ENCODE data around the gene SUFU. TPM values are rescaled to one million over a fixed set of nuclear protein-coding genes. Genes with fewer than 3 reads are reported as not detected.
"Not testable (repeated sequence)": the region's sequence is repeated elsewhere in the genome, so short reads cannot be mapped to it uniquely, and the experiment has no call there.

Gene SUFU
- total RNA-seq, 4 donors from 2014 or later = 6.5 to 11.0 (median 9.2) TPM

DNA sequence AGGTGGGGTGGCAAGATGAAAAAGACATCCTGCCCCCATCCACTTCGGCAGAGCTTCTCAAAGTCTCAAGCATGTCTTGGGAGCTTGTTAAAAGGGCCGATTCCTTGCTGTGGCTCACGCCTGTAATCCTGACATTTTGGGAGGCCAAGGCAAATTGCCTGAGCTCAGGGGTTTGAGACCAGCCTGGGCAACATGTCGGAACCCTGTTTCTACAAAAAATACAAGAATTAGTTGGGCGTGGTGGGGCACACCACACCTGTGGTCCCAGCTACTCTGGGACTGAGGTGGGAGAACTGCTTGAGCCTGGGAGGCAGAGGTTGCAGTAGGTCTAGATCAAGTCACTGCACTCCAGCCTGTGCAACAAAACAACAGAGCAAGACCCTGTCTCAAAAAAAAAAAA is 155.0 kb downstream of the SUFU start:
- Histone ChIP-seq H3K4me3 (no peak overlapping the region), H3K27me3 (no peaks in the 10 kb centered on the region), H3K27ac (peak overlapping the region; percentile 43 to 76 (median 61)), H3K36me3 (peaks cover 0 to 44% (median 0%) of the 10 kb centered on the region in 3 donors), H3K4me1 (peaks cover 9 to 54% (median 19%) of the 10 kb centered on the region in 4 donors), H3K9me3 (no peaks in the 10 kb centered on the region)
- TF ChIP-seq, protein P1, sequence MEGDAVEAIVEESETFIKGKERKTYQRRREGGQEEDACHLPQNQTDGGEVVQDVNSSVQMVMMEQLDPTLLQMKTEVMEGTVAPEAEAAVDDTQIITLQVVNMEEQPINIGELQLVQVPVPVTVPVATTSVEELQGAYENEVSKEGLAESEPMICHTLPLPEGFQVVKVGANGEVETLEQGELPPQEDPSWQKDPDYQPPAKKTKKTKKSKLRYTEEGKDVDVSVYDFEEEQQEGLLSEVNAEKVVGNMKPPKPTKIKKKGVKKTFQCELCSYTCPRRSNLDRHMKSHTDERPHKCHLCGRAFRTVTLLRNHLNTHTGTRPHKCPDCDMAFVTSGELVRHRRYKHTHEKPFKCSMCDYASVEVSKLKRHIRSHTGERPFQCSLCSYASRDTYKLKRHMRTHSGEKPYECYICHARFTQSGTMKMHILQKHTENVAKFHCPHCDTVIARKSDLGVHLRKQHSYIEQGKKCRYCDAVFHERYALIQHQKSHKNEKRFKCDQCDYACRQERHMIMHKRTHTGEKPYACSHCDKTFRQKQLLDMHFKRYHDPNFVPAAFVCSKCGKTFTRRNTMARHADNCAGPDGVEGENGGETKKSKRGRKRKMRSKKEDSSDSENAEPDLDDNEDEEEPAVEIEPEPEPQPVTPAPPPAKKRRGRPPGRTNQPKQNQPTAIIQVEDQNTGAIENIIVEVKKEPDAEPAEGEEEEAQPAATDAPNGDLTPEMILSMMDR (IDR thresholded peaks at IDR 0.05) = no peak
- TF ChIP-seq POLR2A (IDR thresholded peaks at IDR 0.05) = no peak
- no peak for DNase-seq

DNA sequence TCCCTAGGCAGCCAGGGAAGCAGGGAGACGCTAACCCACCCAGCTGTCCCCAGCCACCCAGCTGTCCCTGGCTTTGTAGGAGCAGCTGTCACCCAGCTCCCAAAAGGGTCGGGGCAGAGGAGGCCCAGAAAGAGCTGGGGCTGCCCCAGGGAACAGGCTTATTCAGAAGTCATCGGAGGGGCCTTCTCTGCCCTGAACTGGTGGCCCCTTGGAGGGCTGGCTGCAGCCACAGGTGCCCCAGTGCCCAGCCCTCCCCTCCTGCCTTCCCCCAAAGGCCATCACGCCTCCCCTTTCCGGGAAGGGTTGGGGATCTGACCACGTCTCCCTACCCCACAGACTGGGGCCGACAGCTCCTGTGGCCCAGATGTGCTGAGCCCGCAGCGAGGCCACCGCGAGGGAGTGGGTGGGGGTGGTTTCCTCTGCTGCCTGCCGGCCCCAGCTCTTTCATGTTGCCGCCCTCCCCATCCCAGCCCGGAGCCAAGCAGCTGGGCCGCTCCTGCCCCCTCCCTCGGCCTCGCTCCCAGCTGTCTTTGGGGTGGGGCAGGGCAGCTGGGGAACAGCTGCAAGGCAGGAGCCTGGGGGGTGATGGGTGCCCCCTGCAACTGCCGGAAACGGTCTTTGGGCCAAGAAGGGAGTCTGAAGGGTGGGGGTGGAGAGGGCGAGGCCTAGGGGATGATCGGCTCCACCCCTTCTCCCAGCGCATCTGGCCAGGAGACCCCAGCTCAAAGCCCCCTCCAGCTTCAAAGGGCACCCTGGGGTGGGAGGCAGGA is 157.3 kb downstream of the SUFU start:
- DNase-seq = peak; percentile 74 to 86 (median 82)
- Histone ChIP-seq H3K4me1 (peaks cover 9 to 60% (median 19%) of the 10 kb centered on the region in 4 donors), H3K27ac (peak overlapping the region; percentile 14 to 77 (median 68)), H3K27me3 (no peaks in the 10 kb centered on the region), H3K9me3 (no peaks in the 10 kb centered on the region), H3K4me3 (peak overlapping the region; percentile 7 to 37 (median 20)), H3K36me3 (peaks cover 0 to 23% (median 0%) of the 10 kb centered on the region in 3 donors)
- no peak for TF ChIP-seq POLR2A (IDR thresholded peaks at IDR 0.05)

DNA sequence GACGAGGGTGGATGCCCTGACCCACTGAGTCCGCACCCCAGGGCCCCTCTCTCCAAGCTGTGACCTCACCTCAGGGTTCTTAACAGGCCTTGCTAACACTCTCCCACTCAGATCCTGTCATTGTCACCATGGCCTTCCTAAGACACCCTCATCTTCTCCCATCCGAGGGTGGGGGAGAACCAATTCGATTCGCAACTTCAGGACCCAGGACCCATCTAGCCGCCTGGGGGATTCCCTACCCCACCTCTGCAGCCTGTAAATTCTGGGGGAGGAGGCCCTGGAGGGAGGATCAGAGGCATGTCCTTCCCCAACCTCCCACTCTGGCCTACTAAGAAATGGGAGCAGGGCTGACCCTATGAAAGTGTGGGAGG is 157.9 kb downstream of the SUFU start:
- Histone ChIP-seq H3K9me3 (no peaks in the 10 kb centered on the region), H3K4me1 (peaks cover 9 to 57% (median 19%) of the 10 kb centered on the region in 4 donors), H3K27ac (peak overlapping the region; percentile 14 to 77 (median 68)), H3K27me3 (no peaks in the 10 kb centered on the region), H3K36me3 (peaks cover 0 to 17% (median 0%) of the 10 kb centered on the region in 3 donors), H3K4me3 (peak overlapping the region in 2 of 4 donors; percentile 22 to 37)
- TF ChIP-seq POLR2A (IDR thresholded peaks at IDR 0.05) = no peak
- TF ChIP-seq, protein P1 (IDR thresholded peaks at IDR 0.05) = no peak
- no peak for DNase-seq

DNA sequence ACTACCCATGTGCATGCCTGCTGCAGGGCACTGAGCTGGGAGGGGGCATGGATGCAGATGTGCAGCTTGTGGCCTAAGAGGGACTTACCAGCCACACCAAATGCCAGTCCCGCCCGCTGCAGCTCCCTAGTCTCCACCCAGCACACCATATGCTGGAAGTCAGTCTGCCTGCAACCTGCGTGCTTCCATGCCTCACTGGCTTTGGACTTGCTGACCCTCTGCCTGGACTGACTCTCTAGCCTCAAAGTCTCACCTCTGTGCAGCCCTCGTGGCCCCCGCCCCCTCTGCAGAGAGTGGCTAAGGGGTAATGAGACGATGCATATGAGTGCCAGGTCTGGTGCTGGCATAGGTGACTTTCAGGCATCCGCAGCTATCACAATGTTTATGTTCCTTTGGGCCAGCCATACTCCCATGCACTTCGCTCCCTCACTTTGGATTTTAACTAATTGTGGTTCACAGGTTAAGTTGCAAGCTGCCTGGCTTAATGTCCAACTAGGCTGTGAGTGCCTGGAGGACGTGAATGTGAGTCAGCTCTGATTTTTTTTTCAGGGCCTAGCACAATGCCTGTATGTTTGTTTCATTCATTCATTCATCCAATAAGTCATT is 162.2 kb downstream of the SUFU start:
- peak overlapping the region in 2 of 4 donors; percentile 53 to 69 for H3K27ac ChIP-seq
- TF ChIP-seq, protein P1 (IDR thresholded peaks at IDR 0.05) = no peak
- TF ChIP-seq POLR2A (IDR thresholded peaks at IDR 0.05) = peak in 1 of 2 donors; percentile 6
- no peaks in the 10 kb centered on the region for H3K9me3 ChIP-seq
- no peaks in the 10 kb centered on the region for H3K27me3 ChIP-seq
- H3K4me1 ChIP-seq = peaks cover 5 to 52% (median 6%) of the 10 kb centered on the region in 4 donors
- no peak overlapping the region for H3K4me3 ChIP-seq
- peak in 2 of 3 donors; percentile 47 to 71 for DNase-seq
- H3K36me3 ChIP-seq = no peaks in the 10 kb centered on the region

DNA sequence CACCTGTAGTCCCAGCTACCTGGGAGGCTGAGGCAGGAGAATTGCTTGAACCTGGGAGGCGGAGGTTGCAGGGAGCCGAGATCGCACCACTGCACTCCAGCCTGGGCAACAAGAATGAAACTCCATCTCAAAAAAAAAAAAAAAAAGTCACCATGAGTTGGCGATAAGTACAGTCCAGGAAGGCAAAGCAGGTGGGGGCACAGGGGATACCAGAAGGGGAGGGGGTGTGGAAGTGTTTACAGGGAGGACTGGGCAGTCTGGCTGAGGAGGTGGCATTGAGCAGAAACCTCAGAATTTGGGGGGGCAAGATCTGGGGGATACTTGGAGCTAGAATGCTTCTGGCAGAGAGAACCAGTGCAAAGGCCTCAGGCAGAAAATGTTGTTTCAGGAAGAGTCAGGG is 163.6 kb downstream of the SUFU start:
- H3K4me1 ChIP-seq = peaks cover 0 to 43% (median 0%) of the 10 kb centered on the region in 4 donors
- H3K27me3 ChIP-seq, H3K4me3 ChIP-seq, H3K9me3 ChIP-seq, H3K27ac ChIP-seq, H3K36me3 ChIP-seq: not testable (repeated sequence)
- peak in 1 of 3 donors; percentile 31 for DNase-seq

DNA sequence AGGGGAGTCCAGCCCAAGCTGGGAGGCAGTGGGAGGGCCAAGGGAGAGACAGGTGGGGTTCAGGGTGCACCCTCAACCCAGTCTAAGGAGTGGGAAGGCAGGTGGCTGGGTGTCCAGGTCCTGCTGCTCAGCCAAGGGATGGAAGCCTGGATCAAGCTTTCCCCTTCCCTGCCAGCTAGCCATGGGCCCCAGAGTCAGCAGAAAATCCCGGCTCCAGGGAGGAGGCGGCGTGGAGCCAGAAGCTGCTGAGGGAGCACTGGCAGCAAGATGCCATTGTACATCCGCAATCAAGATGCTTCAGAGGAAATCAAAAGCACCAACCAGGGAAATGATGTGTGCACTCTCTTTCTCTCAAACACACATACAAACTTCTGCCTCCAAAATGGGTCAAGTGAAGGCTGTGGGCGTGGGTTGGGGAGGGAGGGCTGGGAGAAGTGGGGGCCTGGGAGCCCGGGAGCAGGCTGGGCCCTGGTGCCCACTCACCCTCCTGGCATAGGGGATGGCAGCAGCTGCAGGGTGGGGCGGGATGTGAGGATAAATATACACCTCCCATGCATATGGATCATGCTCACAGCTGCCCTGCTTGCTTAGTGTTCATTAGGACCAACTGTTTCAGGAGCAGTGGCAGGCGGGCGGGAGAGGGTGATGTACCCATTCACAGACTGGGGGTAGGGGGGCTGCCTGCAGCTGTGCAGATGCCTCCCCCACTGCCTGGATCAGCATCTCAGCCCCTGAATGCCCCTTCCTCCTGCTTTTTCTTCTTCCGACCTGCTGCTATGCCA is 164.7 kb downstream of the SUFU start:
- Histone ChIP-seq H3K9me3 (no peaks in the 10 kb centered on the region), H3K4me3 (no peak overlapping the region), H3K4me1 (peaks cover 0 to 48% (median 0%) of the 10 kb centered on the region in 4 donors), H3K36me3 (no peaks in the 10 kb centered on the region), H3K27ac (peak overlapping the region in 2 of 4 donors; percentile 46 to 53), H3K27me3 (no peaks in the 10 kb centered on the region)
- no peak for TF ChIP-seq POLR2A (IDR thresholded peaks at IDR 0.05)
- TF ChIP-seq, protein P1 (IDR thresholded peaks at IDR 0.05) = no peak
- peak in 2 of 3 donors; percentile 44 to 48 for DNase-seq

All from Peyer's patch (tissue), 4 donors.